Measurements from ENCODE around the gene C2orf74. TPM values are rescaled to one million over a fixed set of nuclear protein-coding genes. Genes with fewer than 3 reads are reported as not detected.
"Not testable (repeated sequence)": the region's sequence is repeated elsewhere in the genome, so short reads cannot be mapped to it uniquely, and the experiment has no call there.

The C2orf74 gene
- total RNA-seq, 1 experiment from 2014 or later = 10.5 TPM

- DNase-seq (ENCODE audit: low read depth) = no peak
These were observed 11.1 kb downstream of the C2orf74 start for GRCh38 chr2:61173116-61173515.

- DNase-seq (ENCODE audit: low read depth) = no peak
These were observed 13.0 kb downstream of the C2orf74 start for GRCh38 chr2:61175036-61175435.

DNA sequence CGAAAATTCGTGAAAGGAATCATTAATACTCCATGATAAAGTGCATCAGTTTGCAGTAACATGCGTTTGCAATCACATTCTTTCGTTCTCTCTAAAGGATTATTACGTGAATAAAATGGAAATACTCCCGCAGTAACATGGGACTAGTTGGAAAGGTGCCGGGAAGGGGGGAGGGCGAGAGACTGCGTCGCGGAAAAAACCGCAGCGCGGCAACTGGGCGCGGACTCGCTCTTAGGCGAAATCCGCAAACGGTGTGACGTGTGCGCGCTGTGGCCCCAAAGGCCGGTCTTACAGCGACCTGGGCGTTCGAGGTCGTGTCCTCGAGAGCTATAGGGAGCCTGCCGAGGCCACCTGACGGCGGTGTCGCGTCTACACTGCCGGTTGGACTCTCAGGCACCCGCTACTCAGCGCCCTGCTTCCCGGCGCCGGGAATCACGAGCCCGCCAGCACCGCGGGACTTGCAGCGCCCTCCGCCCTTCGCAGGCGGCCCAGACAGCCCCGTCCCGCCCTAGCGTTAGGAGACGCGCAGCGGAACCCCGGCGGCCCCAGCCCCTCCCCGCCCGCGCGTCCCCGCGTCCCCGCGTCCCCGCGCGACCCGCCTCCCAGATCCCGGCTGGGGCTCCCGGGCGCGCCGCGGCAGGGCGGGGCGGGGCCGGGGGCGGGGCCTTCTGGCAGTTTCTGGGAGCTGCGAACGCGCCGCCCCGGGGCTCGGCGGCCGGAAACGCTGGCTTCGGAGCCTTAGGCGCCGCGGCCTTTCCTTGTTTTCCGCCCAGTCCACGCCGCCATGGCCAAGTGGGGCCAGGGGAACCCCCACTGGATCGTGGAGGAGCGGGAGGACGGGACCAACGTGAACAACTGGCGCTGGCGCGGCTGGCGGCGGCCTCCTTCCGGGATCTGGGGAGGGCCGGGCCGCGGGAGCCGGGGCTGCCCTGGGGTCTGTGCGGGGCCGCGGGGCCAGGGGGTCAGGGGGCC is 15.1 kb downstream of the C2orf74 start:
- peak; percentile 94 for DNase-seq (ENCODE audit: low read depth)

DNA sequence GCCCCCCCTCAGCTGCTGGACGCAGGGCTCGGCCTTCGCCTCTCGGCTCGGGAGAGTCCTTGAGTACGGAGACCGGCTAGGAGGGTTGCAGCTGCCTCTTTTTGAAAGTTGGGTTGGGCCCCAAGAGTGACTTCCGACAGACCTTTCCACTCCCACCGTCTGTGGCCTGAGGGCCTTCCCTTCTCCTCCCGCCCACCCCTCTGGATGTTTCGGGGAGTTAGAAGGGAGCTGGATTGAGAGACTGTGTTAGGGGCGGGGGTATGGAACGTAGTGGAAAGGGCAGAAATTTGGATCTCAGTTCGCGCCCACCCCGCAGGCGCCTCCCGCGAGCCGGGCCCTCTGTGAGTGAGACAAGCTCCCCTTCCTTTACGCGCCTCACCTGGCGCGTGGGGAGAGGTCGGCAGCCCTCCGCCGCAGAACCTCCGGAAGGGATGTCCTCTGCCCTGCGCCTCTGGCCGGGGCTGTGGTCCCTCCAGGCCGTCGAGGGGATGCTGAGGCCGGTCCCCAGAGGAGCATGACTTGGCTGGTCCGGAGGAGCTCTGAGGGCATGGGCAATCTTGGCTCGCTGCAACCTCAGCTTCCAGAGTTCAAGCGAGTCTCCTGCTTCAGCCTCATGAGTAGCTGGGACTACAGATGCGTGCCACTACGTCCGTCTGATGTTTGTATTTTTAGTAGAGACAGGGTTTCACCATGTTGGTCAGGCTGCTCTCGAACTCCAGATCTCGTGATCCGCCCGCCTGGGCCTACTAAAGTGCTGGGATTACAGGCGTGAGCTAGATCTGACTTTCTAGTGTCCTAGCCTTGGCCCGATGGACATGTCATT is 15.9 kb downstream of the C2orf74 start:
- peak; percentile 14 for DNase-seq (ENCODE audit: low read depth)

- peak; percentile 42 for DNase-seq (ENCODE audit: low read depth)
These were observed 16.9 kb downstream of the C2orf74 start for GRCh38 chr2:61178603-61179545.

- peak; percentile 55 for DNase-seq (ENCODE audit: low read depth)
These were observed 18.0 kb downstream of the C2orf74 start for GRCh38 chr2:61179701-61180639.

DNA sequence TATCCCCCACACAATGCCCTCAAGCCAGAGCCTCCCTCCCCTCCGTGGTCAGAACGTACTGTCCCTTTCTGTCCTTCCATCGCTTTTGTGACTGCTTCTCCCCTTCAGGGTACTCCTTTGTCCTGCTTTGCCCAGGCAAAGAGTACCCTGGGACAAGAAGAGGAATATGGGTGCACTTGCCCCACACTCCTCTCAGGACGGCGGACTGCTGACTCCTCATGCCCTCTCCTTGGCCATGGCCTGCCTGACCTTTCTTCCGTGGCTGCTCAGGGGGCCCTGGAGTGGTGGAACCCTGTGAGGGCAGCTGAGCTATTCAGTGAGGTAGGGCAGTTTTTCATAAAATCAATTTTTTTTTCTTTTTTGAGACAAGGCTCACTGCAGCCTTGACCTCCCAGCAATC is 18.7 kb downstream of the C2orf74 start:
- no peak for DNase-seq (ENCODE audit: low read depth)

GRCh38 chr2:61181382-61182058 is 19.5 kb downstream of the C2orf74 start:
- no peak for DNase-seq (ENCODE audit: low read depth)

DNA sequence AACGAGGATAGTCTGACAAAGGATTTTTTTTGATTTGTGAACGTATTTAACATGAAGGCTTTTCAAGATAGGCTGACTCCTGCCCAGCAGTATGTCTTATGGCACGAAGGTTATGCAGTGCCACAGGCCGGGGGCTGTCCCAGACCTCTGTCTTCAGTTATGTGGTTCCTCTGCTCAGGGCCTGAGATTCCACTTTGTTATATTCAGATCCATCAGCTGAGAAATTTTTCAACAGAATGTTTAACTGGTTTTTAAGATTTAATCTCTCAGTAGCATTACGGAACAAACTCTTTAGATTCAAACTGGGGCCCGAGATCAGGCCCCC is 20.0 kb downstream of the C2orf74 start:
- DNase-seq (ENCODE audit: low read depth) = no peak

DNA sequence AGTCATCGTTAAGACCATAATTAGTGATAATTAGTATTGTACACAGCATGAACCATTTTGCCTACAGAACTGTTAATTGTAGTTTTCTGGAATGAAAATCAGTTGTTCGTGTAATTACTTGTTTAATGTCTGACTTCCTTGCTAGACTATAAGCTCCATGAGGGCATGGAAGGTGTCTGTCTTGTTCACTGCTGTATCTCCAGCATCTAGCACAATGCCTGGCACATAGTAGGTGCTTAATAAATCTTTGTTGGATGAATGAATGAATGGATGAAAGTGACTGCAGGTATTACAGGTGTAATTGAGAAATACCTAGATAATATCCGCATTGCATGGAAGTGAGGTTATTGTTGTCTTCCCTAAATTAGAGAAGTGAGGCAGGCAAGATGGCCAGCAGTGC is 21.8 kb downstream of the C2orf74 start:
- no peak for DNase-seq (ENCODE audit: low read depth)

DNA sequence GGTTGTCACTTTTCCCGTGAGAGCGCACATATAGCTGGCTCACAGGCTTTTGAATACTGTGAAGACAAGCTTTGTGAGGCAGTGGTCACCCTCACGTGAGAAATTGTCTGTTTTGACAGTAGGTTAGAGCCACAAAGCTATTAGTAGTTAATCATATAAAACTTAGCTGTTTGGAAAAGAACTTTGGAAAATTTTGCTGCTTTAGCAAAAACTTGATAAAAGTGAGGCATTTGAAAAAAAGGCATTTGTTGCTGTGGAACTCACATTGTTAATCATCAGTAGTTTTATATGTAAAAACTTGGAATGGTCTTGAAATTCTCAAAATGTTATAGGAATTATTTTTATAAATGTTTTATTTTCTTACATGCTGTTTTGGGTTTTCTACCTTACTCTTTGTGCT is 22.3 kb downstream of the C2orf74 start:
- DNase-seq (ENCODE audit: low read depth) = no peak

DNA sequence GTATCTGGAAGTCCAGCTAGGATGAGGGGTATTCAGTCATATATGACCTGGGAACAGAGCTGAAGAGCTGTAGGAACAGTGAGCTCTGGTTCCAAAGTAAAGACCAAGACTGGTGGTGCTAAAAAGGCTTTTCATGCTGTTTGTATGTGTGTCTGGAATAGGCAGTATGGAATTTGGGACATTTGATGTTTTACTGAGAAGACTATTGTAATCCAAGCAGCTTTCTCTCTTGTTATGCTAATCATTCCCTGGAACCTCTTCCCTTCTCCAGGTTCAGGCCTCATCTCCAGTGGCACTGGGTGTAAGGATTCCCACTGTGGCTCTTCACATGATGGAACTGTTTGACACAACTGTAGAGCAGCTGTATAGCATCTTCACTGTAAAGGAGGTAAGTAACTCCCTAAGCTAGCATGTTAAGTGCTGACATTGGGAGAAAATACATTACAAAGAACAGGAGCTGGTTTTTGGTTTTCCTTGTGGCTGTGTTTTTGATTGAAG is 23.3 kb downstream of the C2orf74 start:
- no peak for DNase-seq (ENCODE audit: low read depth)

DNA sequence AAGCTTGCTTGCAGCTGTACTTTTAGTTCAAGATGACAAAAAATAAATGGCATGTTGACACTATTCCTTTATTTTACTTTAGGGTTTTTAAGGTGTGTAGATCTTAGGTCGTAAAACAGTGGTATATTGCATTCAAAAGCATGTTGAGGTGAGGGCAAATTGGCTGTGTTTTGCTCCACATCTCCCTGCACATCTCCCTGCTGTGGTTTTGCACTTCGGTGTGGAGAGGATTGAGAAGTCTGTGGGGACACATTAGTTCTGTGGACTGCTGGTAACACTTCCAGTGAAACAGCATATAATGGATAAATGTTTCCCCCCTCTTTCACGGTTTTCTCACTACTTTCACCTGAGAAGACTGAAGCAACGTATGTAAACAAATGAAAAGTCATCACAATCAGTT is 25.1 kb downstream of the C2orf74 start:
- no peak for DNase-seq (ENCODE audit: low read depth)

DNA sequence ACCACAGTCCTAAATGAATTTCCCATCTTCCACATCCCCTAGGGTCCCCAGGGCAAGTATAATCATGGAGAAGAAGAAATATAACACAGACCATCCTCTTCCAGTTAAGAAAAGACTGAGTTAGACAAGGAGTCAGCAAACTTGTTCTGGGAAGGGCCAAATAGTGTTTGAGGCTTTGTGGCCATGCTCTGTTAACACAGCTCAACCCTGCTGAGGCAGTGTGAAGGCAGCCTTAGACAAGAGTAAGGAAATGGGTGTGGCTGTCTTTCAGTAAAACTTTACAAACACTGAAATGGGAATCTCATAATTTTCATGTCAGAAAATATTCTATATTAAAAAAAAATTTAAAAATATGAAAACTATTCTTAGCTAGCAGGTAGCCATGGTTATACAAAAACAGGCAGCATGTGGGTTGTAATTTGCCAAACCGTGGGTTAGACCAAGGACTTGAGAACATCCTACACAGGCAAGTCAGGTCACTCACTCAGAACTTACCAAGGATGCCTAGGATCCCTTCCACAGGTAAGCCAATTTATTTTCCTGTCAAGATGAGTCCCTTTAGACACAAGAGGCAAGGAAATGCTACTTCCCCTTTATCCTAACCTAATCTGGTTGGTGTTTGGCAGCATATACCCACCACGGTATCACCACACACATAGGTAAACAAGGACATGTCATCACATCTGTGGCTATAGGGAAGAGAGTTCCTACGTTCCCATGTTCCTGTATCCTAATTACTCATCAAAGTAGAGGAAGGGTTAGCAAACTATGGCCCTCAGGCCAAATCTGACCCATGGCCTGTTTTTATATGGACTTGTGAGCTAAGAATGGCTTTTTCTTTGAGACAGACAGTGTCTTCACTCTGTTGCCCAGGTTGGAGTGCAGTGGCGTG is 31.9 kb downstream of the C2orf74 start:
- DNase-seq (ENCODE audit: low read depth) = no peak

- not testable (repeated sequence) for DNase-seq (ENCODE audit: low read depth)
These were observed 32.7 kb downstream of the C2orf74 start for GRCh38 chr2:61194646-61195045.

DNA sequence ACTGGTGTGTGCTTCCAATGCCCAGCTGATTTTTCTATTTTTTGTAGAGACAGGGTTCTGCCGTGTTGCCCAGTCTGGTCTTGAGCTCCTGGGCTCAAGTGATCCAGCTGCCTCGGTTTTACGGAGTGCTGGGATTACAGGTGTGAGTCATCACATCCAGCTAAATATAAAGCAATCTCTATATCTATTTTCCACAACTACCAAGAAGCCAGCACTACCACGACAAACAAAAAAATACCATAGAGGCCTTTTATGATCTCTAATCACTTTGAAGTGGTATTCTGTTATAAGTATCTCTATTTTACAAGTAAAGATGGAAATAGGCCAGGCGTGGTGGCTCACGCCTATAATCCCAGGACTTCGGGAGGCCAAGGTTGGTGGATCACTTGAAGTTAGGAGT is 34.7 kb downstream of the C2orf74 start:
- no peak for DNase-seq (ENCODE audit: low read depth)

GRCh38 chr2:61205132-61205531 is 43.1 kb downstream of the C2orf74 start:
- DNase-seq (ENCODE audit: low read depth) = no peak

- DNase-seq (ENCODE audit: low read depth) = no peak
These were observed 48.5 kb downstream of the C2orf74 start for GRCh38 chr2:61210332-61210981.

All from Daoy (cell line).